HepG2 (cell line): Measurements from ENCODE around the gene DPEP3. TPM values are rescaled to one million over a fixed set of nuclear protein-coding genes. Genes with fewer than 3 reads are reported as not detected.

Experiments used
- ATAC-seq: fragments of 200-7000 bp; cut with Tn5 transposase; 3 replicates; pipeline ENCODE4 v1.9.1; 2020; ENCODE audit warnings: mild to moderate bottlenecking, moderate library complexity
- BruUV-seq: library from RNA; stranded (reverse); fragments of 400-500 nt; replicated peaks from 2 replicates; lab custom pipeline; 2021; lab: Mats Ljungman, UMichigan
- CTCF ChIA-PET: fragments of 300-600 bp; formaldehyde crosslinking; extraction: SDS; loops from one replicate; lab custom pipeline; 2021; ENCODE audit warnings: low total read pairs, inconsistent platforms, low intra/inter-chr PET ratio; lab: Yijun Ruan, JAX
- POLR2A ChIA-PET: fragments of 350-600 bp; sonication (Branson Sonifier 250); formaldehyde crosslinking; loops from one replicate; lab custom pipeline; 2020; ENCODE audit warnings: antibody characterized with exemption, inconsistent platforms; lab: Yijun Ruan, JAX
- DNase-seq: peaks from one replicate; pipeline ENCODE4 v3.0.0-alpha.2; 2015; ENCODE audit warnings: low spot score
- FAIRE-seq: peaks from 3 replicates; lab custom pipeline; 2011; peaks lifted over from hg19 to GRCh38; lab: Jason Lieb, UNC
- H2AFZ ChIP-seq: one replicate; pipeline ENCODE4 v1.6.1; 2011; ENCODE audit warnings: low read length, inconsistent platforms
- H3K27ac ChIP-seq: fragments of 300-600 bp; 3 replicates; pipeline ENCODE4 v1.8.0; 2011; ENCODE audit warnings: mixed run types, mild to moderate bottlenecking, mixed read lengths, low read length, inconsistent platforms; ENCODE audit not compliant: insufficient read depth; ENCODE audit errors: extremely low read length
- H3K27me3 ChIP-seq, 2 experiments: fragments of 200-600 bp in 1 of 2; 2 replicates in 1 of 2; 3 replicates in 1 of 2; pipeline versions ENCODE4 v1.6.0 to v1.8.0; 2011; ENCODE audit warnings: low read length in 2 of 2, mild to moderate bottlenecking in 2 of 2, moderate library complexity in 2 of 2, inconsistent platforms in 1 of 2; ENCODE audit not compliant: insufficient read depth in 2 of 2, control insufficient read depth in 1 of 2
- H3K36me3 ChIP-seq, 2 experiments: fragments of 200-600 bp in 1 of 2; replicated peaks in 1 of 2; 2 replicates in 1 of 2; 3 replicates in 1 of 2; pipeline versions ENCODE4 v1.5.1 to v1.8.0; 2011; ENCODE audit warnings: low read length in 2 of 2, inconsistent platforms in 1 of 2; ENCODE audit not compliant: insufficient read depth in 2 of 2, control insufficient read depth in 1 of 2
- H3K4me1 ChIP-seq: 2 replicates; pipeline ENCODE4 v1.5.1; 2012; ENCODE audit warnings: low read length, inconsistent platforms; ENCODE audit not compliant: insufficient read depth
- H3K4me2 ChIP-seq: 2 replicates; pipeline ENCODE4 v1.6.0; 2011; ENCODE audit warnings: low read depth, low read length, inconsistent platforms
- H3K4me3 ChIP-seq, 3 experiments: fragments of 200-600 bp in 1 of 3; sonication (generic), shearing (Covaris generic) in 1 of 3; replicated peaks in 1 of 3; 2 replicates each; pipeline ENCODE4 v1.5.1; 2011 to 2016; ENCODE audit warnings: low read length in 3 of 3, inconsistent platforms in 2 of 3, low read depth in 2 of 3, mild to moderate bottlenecking in 2 of 3, control low read depth in 1 of 3, mixed read lengths in 1 of 3; ENCODE audit not compliant: insufficient read depth in 1 of 3
- H3K79me2 ChIP-seq: one replicate; pipeline ENCODE4 v1.6.1; 2011; ENCODE audit warnings: low read length, inconsistent platforms; ENCODE audit not compliant: insufficient read depth
- H3K9ac ChIP-seq: 2 replicates; pipeline ENCODE4 v1.6.0; 2011; ENCODE audit warnings: mild to moderate bottlenecking, low read depth, low read length, inconsistent platforms; ENCODE audit not compliant: insufficient read depth
- H3K9me3 ChIP-seq: 2 replicates; pipeline ENCODE4 v1.5.1; 2012; ENCODE audit warnings: mild to moderate bottlenecking, low read length
- H4K20me1 ChIP-seq: 2 replicates; pipeline ENCODE4 v1.6.0; 2011; ENCODE audit warnings: inconsistent platforms, mild to moderate bottlenecking, low read length, moderate library complexity; ENCODE audit not compliant: insufficient read depth
- CHD4 ChIP-seq: fragments of 200-600 bp; sonication (generic); IDR thresholded peaks from 2 replicates; pipeline ENCODE4 v1.7.0; 2017; ENCODE audit warnings: mild to moderate bottlenecking, low read length, borderline replicate concordance
- ETV6 ChIP-seq: sonication (generic); formaldehyde crosslinking; conservative IDR thresholded peaks from 2 replicates; pipeline ENCODE4 v1.4.0; 2020; ENCODE audit warnings: missing genetic modification reagents
- GATA4 ChIP-seq: sonication (generic); IDR thresholded peaks from 2 replicates; pipeline ENCODE4 v1.6.1; 2016; ENCODE audit warnings: antibody characterized with exemption, low read depth, borderline replicate concordance
- HHEX ChIP-seq: IDR thresholded peaks from 2 replicates; pipeline ENCODE4 v1.6.1; 2016; ENCODE audit warnings: control low read depth
- IKZF4 ChIP-seq: sonication (generic); formaldehyde crosslinking; IDR thresholded peaks from 2 replicates; pipeline ENCODE4 v1.5.1; 2020; ENCODE audit warnings: borderline replicate concordance, mild to moderate bottlenecking, low read depth, missing genetic modification reagents; ENCODE audit errors: not compliant biosample characterization
- SP4 ChIP-seq: sonication (generic); formaldehyde crosslinking; IDR thresholded peaks from 2 replicates; pipeline ENCODE4 v1.8.1; 2023; ENCODE audit warnings: mild to moderate bottlenecking, missing genetic modification reagents
- TOE1 ChIP-seq: sonication (generic); formaldehyde crosslinking; IDR thresholded peaks from 2 replicates; pipeline ENCODE4 v1.4.0; 2020; ENCODE audit warnings: mild to moderate bottlenecking, missing genetic modification reagents
- ZBTB42 ChIP-seq: sonication (generic); formaldehyde crosslinking; IDR thresholded peaks from 2 replicates; pipeline ENCODE4 v1.5.0; 2020; ENCODE audit warnings: mild to moderate bottlenecking, missing genetic modification reagents
- WGBS: methylation state at CpG from one replicate; pipeline ENCODE4 v1.1.6; 2017; ENCODE audit warnings: low lambda C conversion rate; 5-methylcytosine and 5-hydroxymethylcytosine counted together
- in situ Hi-C: cut with HindIII; loops from 2 replicates; pipeline ENCODE4 v1.10.0; 2017; ENCODE audit warnings: low pct_unique_long_range_greater_than_20kb; ENCODE audit not compliant: extremely low pct_ligation_motif_present
- intact Hi-C: fragments of 100-400 bp; cut with micrococcal nuclease; formaldehyde crosslinking; loops from one replicate; pipeline ENCODE4 v1.10.0; 2022; ENCODE audit not compliant: unreplicated experiment
- polyA plus RNA-seq, 8 experiments: library from polyadenylated mRNA; depleted of rRNA in 3 of 8; stranded (reverse) in 7 of 8; unstranded in 1 of 8; fragments of >200 nt; fragmentation: Illumina TruSeq in 4 of 8; extraction: Trizol in 4 of 8; gene quantifications; 2 replicates each; pipeline versions ENCODE4 v1.2.1 to v1.2.3, GENCODE V29; 2011 to 2016; ENCODE audit warnings: low read depth in 4 of 8, missing spikeins in 1 of 8, mixed read lengths in 1 of 8; ENCODE audit not compliant: insufficient read depth in 1 of 8
- total RNA-seq, 5 experiments: library from RNA; depleted of rRNA; stranded (reverse); fragments of >200 nt; fragmentation: Illumina TruSeq; extraction: Trizol; gene quantifications; 2 replicates each; pipeline ENCODE4 v1.2.3, GENCODE V29; 2016; ENCODE audit warnings: low read depth in 1 of 5
- TF ChIP-seq, protein P1 (sequence below): conservative IDR thresholded peaks from 2 replicates; pipeline ENCODE4 v1.6.1; 2018; ENCODE audit warnings: missing genetic modification reagents
- TF ChIP-seq, protein P2 (sequence below): fragments of 450-650 bp; IDR thresholded peaks from 2 replicates; pipeline ENCODE4 v1.6.1; 2017; ENCODE audit warnings: mild to moderate bottlenecking

Gene DPEP3
- total and polyA plus RNA-seq, 2 of the 13 experiments (the other 11 are each of a cell fraction or from before 2014, with no cell fraction given) = not detected

DNA sequence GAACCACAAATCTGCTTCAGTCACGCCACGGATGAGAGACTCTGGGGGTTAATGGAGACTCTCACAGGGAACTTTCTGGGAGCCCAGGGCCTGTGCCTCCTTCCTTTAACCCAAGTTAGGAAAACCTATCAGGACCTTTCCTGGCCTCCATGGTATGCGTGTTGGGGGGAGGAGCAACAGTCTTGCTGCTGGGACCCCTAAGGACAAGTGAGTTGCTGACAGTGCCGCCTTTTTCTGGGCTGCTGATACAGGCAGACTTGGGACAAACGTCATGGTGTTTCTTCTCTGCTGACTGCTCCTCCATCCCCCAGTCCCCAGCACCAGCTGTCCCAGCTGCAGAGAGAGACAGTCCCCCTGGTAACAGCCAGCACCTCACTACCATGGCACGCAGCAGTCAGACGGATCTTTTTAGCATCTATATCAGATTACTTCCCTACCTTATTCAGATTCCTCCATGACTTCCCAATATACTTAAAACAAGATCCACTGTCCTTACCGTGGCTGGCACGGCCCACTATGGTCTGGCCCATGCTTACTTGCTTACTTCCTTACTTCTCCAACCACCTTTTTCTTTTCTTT, 28.9 kb upstream of the DPEP3 start:
- DNase-seq = no peak

More for the DNA sequence above, 28.9 kb upstream of the DPEP3 start:
- intact Hi-C loops (no loop called here), in situ Hi-C loops (no loop called here)
- H3K9ac ChIP-seq = no peak overlapping the region
- peaks cover 19% of the 10 kb centered on the region for H3K4me1 ChIP-seq
- CTCF ChIA-PET = no interaction called here
- no peaks in the 10 kb centered on the region for H3K36me3 ChIP-seq
- no peaks in the 10 kb centered on the region for H3K9me3 ChIP-seq
- H4K20me1 ChIP-seq = no peaks in the 10 kb centered on the region
- WGBS = 57% methylated on average over 8 of the region's 9 CpGs
- no peak overlapping the region for H2AFZ ChIP-seq
- FAIRE-seq (no peak), ATAC-seq (no peak)
- H3K79me2 ChIP-seq = no peaks in the 10 kb centered on the region
- POLR2A ChIA-PET = no interaction called here
- H3K27me3 ChIP-seq = peaks cover 0 to 19% of the 10 kb centered on the region in 2 experiments; a peak in 3 of 5 replicates
- no peak overlapping the region for H3K4me3 ChIP-seq
- H3K4me2 ChIP-seq = no peak overlapping the region
- TF ChIP-seq SP4 (CRISPR knock-in tag) (no peak), ETV6 (no peak), ZBTB42 (no peak), CHD4 (no peak), GATA4 (no peak), IKZF4 (CRISPR knock-in tag) (no peak), HHEX (no peak), TOE1 (CRISPR knock-in tag) (no peak)
- TF ChIP-seq, protein P1, sequence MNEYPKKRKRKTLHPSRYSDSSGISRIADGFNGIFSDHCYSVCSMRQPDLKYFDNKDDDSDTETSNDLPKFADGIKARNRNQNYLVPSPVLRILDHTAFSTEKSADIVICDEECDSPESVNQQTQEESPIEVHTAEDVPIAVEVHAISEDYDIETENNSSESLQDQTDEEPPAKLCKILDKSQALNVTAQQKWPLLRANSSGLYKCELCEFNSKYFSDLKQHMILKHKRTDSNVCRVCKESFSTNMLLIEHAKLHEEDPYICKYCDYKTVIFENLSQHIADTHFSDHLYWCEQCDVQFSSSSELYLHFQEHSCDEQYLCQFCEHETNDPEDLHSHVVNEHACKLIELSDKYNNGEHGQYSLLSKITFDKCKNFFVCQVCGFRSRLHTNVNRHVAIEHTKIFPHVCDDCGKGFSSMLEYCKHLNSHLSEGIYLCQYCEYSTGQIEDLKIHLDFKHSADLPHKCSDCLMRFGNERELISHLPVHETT (CRISPR knock-in tag) = no peak
- TF ChIP-seq, protein P2, sequence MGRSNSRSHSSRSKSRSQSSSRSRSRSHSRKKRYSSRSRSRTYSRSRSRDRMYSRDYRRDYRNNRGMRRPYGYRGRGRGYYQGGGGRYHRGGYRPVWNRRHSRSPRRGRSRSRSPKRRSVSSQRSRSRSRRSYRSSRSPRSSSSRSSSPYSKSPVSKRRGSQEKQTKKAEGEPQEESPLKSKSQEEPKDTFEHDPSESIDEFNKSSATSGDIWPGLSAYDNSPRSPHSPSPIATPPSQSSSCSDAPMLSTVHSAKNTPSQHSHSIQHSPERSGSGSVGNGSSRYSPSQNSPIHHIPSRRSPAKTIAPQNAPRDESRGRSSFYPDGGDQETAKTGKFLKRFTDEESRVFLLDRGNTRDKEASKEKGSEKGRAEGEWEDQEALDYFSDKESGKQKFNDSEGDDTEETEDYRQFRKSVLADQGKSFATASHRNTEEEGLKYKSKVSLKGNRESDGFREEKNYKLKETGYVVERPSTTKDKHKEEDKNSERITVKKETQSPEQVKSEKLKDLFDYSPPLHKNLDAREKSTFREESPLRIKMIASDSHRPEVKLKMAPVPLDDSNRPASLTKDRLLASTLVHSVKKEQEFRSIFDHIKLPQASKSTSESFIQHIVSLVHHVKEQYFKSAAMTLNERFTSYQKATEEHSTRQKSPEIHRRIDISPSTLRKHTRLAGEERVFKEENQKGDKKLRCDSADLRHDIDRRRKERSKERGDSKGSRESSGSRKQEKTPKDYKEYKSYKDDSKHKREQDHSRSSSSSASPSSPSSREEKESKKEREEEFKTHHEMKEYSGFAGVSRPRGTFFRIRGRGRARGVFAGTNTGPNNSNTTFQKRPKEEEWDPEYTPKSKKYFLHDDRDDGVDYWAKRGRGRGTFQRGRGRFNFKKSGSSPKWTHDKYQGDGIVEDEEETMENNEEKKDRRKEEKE = no peak
- TF ChIP-seq, all 625 proteins: peak for 0
- no peak overlapping the region for H3K27ac ChIP-seq
- BruUV-seq = no TSS peak
